ENCODE results near the gene RNF145.

DNA sequence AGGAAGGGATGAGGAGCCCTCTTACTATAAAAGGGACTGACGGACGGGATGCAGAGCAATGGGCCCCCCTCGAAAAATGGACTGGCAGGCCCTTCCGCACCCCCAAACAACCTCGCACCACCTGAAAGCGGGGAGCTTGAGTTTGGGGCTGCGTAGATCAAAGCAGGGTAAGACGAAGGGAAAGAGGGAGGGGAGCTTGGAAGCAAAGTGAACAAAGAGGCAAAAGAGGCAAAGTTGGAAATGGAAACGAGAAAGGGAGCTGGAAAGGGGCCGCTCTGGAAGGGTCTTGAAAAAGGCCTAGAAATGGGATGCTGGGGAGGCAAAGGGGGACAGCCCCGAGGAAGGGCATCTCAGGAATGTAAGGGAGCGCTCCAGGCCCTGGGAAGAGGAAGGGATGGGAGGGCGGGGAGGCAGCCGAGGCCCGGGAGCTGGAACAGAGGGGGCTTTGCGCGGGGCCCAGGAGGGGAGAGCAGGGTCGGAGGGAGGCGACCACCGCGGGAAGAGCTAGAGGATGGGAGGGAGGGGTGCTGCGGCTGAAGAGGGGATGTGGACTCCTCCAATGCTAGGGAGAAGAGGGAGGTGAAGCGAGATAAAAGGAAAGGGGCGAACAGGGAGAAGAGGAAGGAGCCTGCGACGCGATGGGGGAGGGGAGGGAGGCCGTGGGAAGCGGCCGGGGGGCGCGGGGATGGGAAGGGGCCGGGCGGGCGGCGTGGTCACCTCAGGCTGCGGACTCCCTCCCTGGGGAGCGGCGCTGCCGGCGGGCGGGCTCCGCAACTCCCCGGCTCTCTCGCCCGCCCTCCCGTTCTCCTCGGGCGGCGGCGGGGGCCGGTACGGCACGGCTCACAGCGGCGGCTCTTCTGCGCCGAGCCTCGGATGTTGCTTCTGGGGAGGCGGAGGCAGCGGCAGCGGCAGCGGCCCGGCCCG, 577 bp downstream of the RNF145 start:
- TF ChIP-seq, protein P1, sequence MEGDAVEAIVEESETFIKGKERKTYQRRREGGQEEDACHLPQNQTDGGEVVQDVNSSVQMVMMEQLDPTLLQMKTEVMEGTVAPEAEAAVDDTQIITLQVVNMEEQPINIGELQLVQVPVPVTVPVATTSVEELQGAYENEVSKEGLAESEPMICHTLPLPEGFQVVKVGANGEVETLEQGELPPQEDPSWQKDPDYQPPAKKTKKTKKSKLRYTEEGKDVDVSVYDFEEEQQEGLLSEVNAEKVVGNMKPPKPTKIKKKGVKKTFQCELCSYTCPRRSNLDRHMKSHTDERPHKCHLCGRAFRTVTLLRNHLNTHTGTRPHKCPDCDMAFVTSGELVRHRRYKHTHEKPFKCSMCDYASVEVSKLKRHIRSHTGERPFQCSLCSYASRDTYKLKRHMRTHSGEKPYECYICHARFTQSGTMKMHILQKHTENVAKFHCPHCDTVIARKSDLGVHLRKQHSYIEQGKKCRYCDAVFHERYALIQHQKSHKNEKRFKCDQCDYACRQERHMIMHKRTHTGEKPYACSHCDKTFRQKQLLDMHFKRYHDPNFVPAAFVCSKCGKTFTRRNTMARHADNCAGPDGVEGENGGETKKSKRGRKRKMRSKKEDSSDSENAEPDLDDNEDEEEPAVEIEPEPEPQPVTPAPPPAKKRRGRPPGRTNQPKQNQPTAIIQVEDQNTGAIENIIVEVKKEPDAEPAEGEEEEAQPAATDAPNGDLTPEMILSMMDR (IDR thresholded peaks at IDR 0.05), result no peak
- no peak for TF ChIP-seq POLR2A (IDR thresholded peaks at IDR 0.05)

Data from testis (tissue), 2 donors.